ENCODE results near the gene FARP2. TPM values are rescaled to one million over a fixed set of nuclear protein-coding genes. Genes with fewer than 3 reads are reported as not detected.

The FARP2 gene
- total RNA-seq, 1 experiment from 2014 or later = 32.6 TPM

- no peak for DNase-seq (ENCODE audit: unreplicated experiment)
- TF ChIP-seq CTCF (IDR thresholded peaks at IDR 0.05; ENCODE audit: unreplicated experiment) = no peak
- Mint-ChIP-seq H3K9me3 (ENCODE audit: unreplicated experiment) (no peaks in the 10 kb centered on the region), H3K27me3 (ENCODE audit: insufficient read depth, unreplicated experiment) (no peaks in the 10 kb centered on the region), H3K27ac (ENCODE audit: low read depth, unreplicated experiment) (peak overlapping the region; percentile 53), H3K4me1 (ENCODE audit: insufficient read depth, unreplicated experiment) (peaks cover 45% of the 10 kb centered on the region), H3K36me3 (ENCODE audit: insufficient read depth, unreplicated experiment) (peaks cover 90% of the 10 kb centered on the region), H3K4me3 (ENCODE audit: unreplicated experiment) (no peak overlapping the region)
- BruUV-seq (replicated peaks) = no TSS peak
- ChIA-PET POLR2A (interaction anchor here (1.4 to 9.7 kb wide), 2 partner anchors 7 to 13 kb away, joined by 3 to 148 read pairs; partner anchors contain the start of genes HDLBP and SEPTIN2), CTCF (no interaction called here)
- intact Hi-C loops (cut with micrococcal nuclease) = no loop called here
Observed at GRCh38 chr2:241324775-241325174, 31.3 kb upstream of the FARP2 start.

GRCh38 chr2:241325257-241325656 lies 30.8 kb upstream of the FARP2 start:
- Mint-ChIP-seq H3K4me3 (ENCODE audit: unreplicated experiment) (no peak overlapping the region), H3K36me3 (ENCODE audit: insufficient read depth, unreplicated experiment) (peaks cover 85% of the 10 kb centered on the region), H3K27me3 (ENCODE audit: insufficient read depth, unreplicated experiment) (no peaks in the 10 kb centered on the region), H3K27ac (ENCODE audit: low read depth, unreplicated experiment) (peak overlapping the region; percentile 53), H3K9me3 (ENCODE audit: unreplicated experiment) (no peaks in the 10 kb centered on the region), H3K4me1 (ENCODE audit: insufficient read depth, unreplicated experiment) (peaks cover 45% of the 10 kb centered on the region)
- ChIA-PET CTCF (no interaction called here), POLR2A (interaction anchor here (0.7 to 9.7 kb wide), 2 partner anchors 7 to 56 kb away, joined by 3 to 148 read pairs; partner anchors contain the start of genes HDLBP and SEPTIN2)
- no peak for TF ChIP-seq CTCF (IDR thresholded peaks at IDR 0.05; ENCODE audit: unreplicated experiment)
- intact Hi-C loops (cut with micrococcal nuclease) = no loop called here
- no TSS peak for BruUV-seq (replicated peaks)
- DNase-seq (ENCODE audit: unreplicated experiment) = no peak

GRCh38 chr2:241329669-241330615 lies 26.1 kb upstream of the FARP2 start:
- peaks cover 80% of the 10 kb centered on the region for H3K36me3 Mint-ChIP-seq (ENCODE audit: insufficient read depth, unreplicated experiment)
- intact Hi-C loops (cut with micrococcal nuclease) = no loop called here
- BruUV-seq (replicated peaks) = no TSS peak
- peak overlapping the region; percentile 77 for H3K27ac Mint-ChIP-seq (ENCODE audit: low read depth, unreplicated experiment)
- TF ChIP-seq CTCF (IDR thresholded peaks at IDR 0.05; ENCODE audit: unreplicated experiment) = no peak
- ChIA-PET CTCF (interaction anchor here (0.6 to 0.7 kb wide), 3 partner anchors 35 to 61 kb away, joined by 3 to 4 read pairs (median 3); no protein-coding TSS in a partner anchor), POLR2A (interaction anchor here (0.6 to 9.7 kb wide), 16 partner anchors 11 to 763 kb away, joined by 3 to 148 read pairs (median 4); partner anchors contain the start of genes FARP2, HDLBP, ING5 and SEPTIN2)
- no peaks in the 10 kb centered on the region for H3K9me3 Mint-ChIP-seq (ENCODE audit: unreplicated experiment)
- DNase-seq (ENCODE audit: unreplicated experiment) = peak; percentile 32
- peak overlapping the region; percentile 55 for H3K4me3 Mint-ChIP-seq (ENCODE audit: unreplicated experiment)
- peaks cover 33% of the 10 kb centered on the region for H3K4me1 Mint-ChIP-seq (ENCODE audit: insufficient read depth, unreplicated experiment)
- no peaks in the 10 kb centered on the region for H3K27me3 Mint-ChIP-seq (ENCODE audit: insufficient read depth, unreplicated experiment)

GRCh38 chr2:241330616-241330981 lies 25.5 kb upstream of the FARP2 start:
- Mint-ChIP-seq H3K9me3 (ENCODE audit: unreplicated experiment) (no peaks in the 10 kb centered on the region), H3K4me1 (ENCODE audit: insufficient read depth, unreplicated experiment) (peaks cover 28% of the 10 kb centered on the region), H3K36me3 (ENCODE audit: insufficient read depth, unreplicated experiment) (peaks cover 79% of the 10 kb centered on the region), H3K4me3 (ENCODE audit: unreplicated experiment) (peak overlapping the region; percentile 55), H3K27ac (ENCODE audit: low read depth, unreplicated experiment) (peak overlapping the region; percentile 77), H3K27me3 (ENCODE audit: insufficient read depth, unreplicated experiment) (no peaks in the 10 kb centered on the region)
- POLR2A ChIA-PET = interaction anchor here (1.0 to 9.7 kb wide), 11 partner anchors 10 to 764 kb away, joined by 3 to 148 read pairs (median 8); partner anchors contain the start of genes HDLBP, ING5 and SEPTIN2
- BruUV-seq (replicated peaks) = no TSS peak
- TF ChIP-seq CTCF (IDR thresholded peaks at IDR 0.05; ENCODE audit: unreplicated experiment) = no peak
- intact Hi-C loops (cut with micrococcal nuclease) = no loop called here
- DNase-seq (ENCODE audit: unreplicated experiment) = no peak
- CTCF ChIA-PET = interaction anchor here (0.7 kb wide), 1 partner anchor 36 kb away, joined by 3 read pairs; no protein-coding TSS in a partner anchor

Measured in MCF 10A (cell line).